ENCODE measurements around the gene BMX.

The BMX gene

DNA sequence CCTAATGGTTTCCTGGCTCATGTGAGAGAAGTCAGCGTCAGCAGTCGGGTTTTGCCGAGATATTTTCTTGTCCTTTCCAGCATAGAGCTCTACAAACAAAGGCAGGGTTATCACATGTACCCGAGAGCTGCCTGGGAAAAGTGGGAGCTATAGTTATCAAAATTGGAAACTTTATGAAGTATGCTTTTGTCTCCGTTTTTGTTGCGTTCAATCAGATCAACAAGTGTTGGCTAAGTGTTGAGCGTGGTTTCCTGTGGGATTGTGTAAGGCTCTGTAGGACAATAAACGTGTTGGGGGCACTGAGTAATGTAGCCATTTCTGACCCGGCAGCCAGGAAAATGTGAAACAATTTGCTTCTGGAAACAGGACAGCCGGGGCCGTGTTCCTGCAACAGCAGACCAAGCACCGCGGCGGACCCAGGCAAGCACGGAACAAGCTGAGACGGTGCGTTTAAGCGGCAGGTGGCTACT is at the start of gene BMX:
TSS of gene BMX (plus strand) at position 311 of the 470 bp plus-strand sequence. CDS start 7,547 bp downstream, outside the sequence.
- DNase-seq (ENCODE audit: low spot score), result no peak

DNA sequence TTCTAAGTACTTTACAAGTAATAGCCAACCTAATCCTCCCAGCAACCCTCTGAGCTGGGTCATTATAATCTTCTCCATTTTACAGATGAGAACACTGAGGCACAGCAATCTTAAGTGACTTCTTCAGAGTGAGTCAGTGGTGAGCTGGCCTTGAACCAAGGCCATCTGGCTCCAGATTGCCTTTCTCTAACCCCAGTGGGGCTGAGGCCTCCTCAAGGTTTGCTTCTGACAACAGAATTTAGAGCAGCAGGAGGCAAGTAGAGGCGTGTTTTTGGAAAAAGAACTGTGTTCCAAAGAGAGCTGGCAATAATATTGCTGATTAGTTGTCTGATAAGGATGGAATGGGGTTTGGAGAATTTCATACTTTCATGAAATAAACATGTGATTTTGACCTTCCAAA is 48.7 kb upstream of the BMX start:
- DNase-seq (ENCODE audit: low spot score), result no peak

DNA sequence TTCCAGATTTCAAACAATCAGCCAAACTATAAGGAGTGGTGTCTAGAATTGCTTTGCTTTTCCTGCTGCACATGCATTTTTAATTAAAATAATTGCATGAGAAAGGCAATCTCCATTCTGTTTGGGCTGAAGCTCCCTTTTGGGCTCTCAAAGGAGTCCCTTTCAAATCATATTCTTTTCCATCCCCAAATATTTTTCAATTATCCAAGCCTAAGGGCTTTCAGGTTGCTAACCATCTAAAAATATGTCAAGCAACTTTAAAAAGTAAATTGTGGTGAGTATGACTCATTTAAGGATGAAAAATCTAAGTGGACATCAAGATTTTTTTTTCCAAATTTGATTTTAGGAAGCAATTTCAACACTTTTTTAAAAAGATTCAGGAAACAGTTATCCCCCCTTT is 35.9 kb upstream of the BMX start:
- DNase-seq (ENCODE audit: low spot score), result no peak

DNA sequence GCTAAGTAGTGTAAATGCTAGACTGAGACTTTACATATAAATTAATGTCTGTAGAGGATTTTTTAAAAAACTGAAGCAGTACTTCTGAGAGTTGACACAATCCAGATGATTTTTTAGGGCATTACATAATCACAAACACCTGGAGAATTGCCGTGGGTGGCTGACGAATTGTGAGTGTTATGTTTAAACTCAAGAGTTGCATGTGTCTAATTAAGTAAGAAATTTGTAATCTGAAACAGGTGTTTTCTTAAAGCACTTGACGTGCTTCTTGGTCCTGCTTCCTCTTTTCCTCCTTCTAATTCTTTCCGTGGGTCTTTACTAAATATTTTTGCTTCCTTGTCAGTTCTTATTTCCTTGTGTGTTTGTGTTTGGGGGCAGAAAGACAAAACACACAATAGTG is 35.3 kb upstream of the BMX start:
- no peak for DNase-seq (ENCODE audit: low spot score)

DNA sequence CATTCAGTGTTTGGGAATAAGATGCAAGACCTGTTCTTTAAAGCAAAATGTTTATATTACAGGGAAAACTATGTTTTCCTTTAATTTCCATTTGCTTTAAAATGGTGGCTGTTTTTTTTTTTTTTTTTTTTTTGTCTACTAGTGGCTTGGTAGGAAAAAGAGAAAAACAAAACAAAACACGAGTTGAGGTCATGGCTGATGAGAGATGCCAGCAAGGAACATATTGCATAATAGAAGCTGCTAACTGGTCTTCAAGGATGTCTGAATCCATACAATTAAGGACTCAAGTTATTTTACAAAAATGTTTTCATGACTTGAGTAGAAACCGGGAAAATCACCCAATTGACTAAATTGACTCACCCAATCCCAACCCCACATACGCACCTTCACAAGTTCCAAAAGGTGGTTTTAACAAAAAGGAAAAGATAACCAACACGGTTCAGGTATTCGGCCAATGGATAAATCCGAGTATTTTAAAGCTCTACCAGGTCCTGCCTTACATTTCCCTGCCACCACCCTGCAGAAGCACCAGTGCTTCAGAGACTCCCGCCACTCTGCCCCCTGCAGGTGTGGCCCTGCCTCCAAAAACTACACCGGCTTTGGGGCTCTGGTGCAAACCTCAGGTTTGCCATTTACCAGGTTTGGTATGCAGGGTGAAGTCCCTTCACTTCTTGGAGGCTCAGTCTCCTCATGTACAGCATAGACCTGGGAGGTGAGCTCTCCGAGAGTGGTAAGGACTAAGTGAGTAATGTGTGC is 34.5 kb upstream of the BMX start:
- DNase-seq (ENCODE audit: low spot score), result no peak

DNA sequence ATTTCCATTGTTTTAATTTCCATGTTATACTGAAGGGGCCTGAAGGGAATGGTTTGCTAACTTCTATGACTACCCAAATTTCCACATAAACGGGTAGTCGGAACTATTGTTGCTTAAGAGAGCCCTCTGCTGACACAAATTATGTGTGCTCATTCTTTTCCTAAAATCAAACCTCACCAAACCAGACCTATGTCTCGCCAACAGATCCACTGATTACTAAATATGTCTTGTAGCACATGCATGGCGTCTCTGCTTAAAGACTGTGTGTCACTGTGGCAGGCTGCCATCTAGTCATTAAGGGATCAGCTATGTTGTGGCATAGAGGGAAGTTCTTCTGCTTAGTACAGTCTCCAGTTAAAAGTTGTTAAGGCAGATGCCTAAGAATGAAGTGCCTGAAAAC is 32.6 kb upstream of the BMX start:
- DNase-seq (ENCODE audit: low spot score), result peak; percentile 1

DNA sequence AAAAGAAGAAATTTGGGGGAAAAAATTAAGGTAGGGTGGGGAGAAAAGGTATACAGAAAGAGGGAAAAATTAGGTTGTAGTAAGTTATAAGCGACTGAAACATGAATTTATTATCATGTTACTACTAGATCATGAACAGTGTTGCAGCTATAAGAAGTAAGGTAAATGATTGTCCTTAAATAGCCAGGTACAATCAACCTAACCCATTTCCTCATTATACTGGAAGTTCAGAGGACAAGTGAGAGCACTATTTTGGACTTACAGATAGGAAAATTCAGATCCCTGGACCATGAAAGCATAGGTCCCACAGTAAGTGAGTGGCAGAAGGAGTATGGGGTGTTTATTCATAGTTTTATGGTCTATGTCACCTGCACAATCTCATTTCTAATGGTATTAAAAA is 31.0 kb upstream of the BMX start:
- no peak for DNase-seq (ENCODE audit: low spot score)

DNA sequence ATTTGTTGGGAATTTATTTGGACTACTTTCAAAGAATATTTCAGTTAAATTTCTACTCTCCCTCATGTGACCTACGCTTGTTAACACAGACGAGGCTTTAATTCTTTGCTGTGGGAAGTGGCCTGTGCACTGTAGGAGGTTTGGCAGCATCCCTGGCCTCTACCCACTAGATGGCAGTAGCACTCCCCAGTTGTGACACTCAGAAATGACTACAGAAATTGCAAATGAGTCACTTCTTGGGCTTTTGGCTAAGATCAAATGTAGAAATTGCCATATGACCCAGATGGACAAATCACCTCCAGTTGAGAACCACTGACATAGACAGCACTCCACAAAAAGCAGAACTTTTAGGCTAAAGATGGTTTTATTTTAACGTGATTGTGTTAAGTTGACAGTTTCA is 29.6 kb upstream of the BMX start:
- DNase-seq (ENCODE audit: low spot score), result peak; percentile 37

DNA sequence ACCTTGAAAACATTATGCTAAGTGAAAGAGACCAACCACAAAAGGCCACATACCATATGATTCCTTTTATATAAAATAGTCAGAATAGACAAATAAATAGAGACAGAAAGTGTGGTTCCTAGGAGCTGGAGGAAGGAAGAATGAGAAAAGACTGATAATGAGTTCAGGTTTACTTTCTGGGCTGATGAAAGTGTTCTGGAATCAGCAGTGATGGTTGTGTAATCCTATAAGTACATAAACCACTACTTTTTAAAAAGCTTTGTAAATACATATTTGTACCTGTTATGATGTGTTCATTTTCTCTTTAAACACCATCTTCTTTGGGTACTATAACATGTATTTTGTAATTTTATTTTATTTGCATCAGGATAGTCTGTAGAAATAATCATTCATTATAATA is 28.1 kb upstream of the BMX start:
- DNase-seq (ENCODE audit: low spot score), result no peak

DNA sequence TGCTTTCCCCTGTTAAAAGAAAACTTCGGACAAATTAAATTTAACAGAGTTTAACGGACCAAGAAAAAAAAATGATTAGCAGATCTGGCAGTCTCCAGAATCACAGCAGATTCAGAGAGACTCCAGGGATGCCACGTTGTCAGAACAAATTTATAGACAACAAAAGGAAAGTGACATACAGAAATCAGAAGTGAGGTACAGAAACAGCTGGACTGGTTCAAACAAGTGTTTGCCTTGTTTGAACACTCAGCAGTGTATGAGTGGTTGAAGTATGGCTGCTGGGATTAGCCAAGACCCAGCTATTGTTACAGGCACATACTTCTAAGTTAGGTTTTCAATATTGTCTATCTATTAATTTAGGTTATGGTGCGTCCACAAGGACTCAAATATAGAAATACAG is 26.6 kb upstream of the BMX start:
- DNase-seq (ENCODE audit: low spot score), result no peak

DNA sequence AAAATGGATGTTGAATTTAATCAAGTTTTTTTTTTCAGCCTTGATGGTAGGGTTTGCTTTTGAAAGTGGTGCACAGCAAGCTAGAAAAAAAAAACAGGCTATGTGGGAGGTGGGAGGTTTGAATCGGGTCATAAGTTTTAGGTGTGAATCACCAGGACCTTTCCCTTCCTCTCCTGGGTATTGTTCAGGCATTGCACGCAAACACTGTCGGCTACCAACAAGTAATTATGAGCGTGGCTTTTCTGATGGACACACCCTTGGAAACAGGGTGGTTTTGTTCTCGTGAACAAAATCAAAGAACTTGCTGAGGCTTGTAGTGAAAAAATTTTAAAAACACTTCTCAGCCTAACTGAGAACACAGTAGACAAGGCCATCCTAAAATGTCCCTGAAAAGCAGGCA is 25.6 kb upstream of the BMX start:
- no peak for DNase-seq (ENCODE audit: low spot score)

DNA sequence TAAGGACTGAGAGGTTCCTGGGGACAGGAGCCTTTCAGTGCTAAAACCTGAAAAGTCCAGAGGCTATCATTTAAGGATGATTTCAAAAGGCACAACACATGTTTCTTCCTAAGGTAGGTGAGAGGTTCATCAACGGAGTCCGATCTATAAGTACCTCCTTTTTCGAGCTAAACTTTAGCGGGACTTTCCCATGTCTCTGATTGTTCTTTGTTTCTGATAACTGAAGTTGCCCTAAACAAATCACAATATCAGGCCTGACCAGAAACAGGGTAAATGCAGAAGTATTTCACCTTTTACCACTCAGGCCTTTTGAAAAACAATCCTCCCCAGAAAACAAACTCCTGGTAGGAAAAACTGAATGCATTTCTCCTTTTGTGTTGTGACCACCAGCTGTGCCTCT is 25.1 kb upstream of the BMX start:
- DNase-seq (ENCODE audit: low spot score), result no peak

DNA sequence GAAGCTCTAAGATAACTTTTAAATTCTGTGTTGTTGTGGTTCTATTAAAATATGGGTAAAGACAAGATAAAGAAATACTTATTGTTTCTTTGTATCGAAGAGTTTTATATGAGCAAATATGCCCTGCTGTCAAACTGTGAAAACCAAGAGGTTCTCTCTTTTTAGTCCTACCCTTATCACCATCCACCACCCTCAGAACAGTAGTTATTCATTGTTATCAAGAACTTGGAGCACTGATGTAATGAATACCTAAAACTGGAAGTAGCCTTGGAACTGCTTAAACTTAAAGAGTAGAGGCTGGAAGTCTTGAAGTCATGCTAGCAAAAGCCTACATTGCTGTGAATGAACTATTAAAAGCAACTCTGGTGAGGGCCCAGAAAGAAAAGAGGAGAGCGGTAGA is 16.7 kb upstream of the BMX start:
- no peak for DNase-seq (ENCODE audit: low spot score)

DNA sequence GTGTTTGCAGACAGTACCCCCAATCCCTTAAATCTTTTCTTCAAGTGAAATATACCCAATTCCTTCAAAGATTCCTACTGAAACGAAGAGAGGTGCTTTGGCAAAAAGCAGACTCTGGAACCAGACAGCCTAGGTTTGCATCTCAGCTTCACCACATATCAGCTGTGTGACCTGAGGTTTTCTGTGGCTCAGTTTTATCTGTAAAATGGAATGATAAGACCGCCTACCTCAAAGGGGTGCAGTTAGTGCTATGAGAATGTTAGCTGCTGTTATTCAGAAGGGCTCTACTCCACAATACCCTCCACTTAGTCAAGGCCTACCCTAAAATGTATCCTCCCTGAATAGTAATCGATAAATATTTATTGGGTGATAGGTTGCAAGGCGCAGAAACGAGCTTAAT is 8.1 kb upstream of the BMX start:
- DNase-seq (ENCODE audit: low spot score), result no peak

DNA sequence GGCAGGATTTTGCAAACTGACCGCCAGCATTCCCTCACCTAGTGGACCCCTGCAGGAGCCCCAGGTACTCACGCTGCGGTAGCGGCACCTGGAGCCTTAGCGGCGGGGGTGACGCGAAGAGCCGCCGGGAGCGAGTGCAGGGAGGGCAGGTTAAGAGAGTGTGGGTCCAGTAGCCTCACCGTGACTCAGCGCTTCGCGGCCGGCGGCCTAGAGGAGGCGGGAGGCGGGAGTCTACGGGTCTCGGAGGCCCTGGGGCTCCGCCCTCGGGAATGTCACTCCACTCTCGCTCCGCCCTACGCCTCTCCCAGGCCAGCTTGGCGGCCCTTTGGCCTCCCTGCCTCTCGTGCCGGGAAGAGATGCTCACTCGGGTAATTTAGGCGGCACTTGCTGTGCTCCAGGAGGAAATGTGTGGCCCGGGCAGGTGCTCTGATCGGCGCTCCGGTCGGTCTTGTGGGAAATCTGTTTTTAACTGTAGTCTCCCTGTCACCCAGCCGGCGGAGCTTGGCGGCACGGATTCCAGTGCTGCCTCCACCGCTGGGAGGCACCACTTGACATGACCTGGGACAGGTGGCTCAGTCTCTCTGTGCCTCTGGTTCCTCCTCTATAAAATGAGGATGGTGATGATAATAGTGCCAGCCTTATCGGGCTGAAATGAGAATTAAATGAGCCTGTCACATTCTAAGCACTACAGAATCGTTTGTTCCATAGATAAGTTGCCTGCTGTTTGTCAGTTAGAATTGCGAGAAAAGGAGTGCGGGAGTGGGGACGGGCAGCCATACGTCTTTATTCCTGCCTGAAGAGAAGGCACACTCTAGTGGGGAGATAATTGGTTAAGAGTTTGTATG is 7.3 kb upstream of the BMX start, which contains the start of gene PIR:
TSS of gene PIR (minus strand) at position 216 of the 845 bp plus-strand sequence. CDS start 2,076 bp downstream, outside the sequence.
- DNase-seq (ENCODE audit: low spot score), result peak; percentile 15

DNA sequence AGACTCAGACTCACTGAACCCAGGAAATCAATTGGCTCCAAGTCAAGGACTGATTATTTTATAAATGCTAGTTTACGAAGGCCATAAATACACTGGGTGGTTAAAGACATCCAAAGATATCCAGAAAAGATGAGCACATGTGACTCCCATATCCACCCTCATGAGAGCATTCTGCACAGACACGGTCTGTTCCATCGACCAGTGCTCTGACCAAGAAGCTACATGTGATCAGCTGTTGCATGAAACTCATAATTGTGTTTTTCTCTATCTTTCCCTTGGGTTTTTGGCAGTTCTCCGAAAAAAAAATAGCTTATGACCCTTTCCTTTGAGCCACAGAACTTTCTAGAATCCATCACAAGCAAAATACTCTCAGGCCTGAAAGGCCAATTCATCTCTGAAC is 4.8 kb upstream of the BMX start:
- DNase-seq (ENCODE audit: low spot score), result no peak

DNA sequence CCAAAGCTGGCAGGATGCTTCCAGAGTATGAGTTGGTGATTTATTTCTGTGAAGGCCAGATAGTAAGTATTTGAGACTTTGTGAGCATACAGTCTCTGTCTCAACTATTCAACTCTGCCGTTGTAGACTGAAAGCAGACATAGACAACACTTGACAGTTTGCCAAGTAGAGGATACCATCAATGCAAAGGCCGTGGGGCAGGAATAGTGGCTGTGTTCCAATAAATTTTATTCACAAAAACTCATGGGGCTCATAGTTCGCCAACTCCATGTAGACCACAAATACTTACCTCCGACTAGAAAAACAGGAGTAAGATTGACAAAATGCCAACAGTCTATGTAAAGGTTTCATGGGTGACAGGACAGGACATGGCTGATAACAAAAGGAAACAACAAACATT is 3.8 kb upstream of the BMX start:
- no peak for DNase-seq (ENCODE audit: low spot score)

DNA sequence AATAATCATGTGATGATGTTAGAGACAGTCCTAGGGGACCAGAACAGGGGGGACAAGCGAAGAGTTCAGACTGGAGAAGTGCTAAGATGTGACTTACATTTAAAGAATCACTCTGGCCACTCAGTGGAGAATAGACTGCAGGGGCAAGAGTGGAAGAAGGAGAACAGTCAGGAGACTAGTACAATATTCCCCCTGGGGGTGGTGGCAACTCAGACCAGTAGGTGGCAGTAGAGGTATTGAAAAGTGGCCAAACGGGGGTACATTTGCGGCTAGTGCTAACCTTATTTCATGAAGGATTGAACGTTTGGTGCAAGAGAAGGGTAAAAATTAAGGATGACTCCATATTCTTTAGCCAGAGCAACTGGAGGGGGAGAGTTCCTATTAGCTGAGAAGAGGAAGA is 2.7 kb upstream of the BMX start:
- peak; percentile 41 for DNase-seq (ENCODE audit: low spot score)

DNA sequence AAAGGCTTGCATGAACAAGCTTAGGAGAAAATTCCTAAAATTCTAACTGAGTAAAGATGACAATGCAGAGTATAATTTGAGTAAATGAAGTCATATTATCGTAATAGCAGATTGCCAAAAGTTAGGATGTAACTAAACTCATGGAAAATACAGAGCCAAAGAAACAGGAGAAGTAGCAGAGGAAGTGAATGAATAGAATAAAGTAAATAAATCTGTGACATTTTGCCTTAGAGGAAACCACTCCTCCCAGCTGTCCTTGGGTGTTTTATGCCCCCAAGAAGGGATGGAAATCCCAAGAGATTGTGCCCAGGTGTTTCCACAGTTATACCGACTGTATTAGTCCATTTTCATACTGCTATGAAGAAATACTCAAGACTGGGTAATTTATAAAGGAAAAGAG is 1.9 kb upstream of the BMX start:
- DNase-seq (ENCODE audit: low spot score), result no peak

DNA sequence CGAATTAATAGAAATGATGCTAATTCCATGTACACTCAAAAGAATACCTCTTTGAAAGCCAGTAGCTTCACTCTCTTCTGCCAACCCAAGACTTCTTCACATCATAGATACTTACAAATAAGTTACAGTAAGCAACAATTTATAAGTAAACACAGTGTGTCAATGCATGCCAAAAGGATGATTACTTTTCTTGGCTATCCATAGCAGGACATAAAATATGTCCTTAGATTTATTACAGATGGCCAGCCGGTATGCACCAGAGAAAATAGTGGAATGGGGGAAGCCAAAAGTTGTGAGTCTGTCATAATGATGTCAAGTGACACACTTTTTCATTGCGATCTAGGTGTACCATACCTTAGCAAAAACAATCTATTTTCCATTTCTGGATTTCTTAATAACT is 631 bp upstream of the BMX start:
- DNase-seq (ENCODE audit: low spot score), result no peak

DNA sequence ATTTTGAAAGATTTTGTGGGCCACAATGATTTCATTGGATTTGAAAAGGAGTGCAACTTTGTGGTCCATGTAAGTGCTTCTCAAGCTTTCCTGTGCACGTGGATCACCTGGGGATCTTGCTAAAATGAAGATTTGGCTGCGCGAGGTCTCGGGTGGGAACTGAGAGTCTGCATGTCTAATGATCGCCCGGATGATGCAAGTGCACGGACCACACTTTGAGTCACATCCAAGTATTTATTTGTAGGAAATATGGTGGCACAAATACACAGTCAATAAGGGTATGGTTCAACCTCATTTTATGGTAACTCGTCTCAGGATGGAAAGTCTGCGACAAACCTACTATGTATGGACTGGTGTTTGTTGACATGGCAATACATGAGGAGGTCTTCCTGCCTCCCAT is 899 bp downstream of the BMX start:
- no peak for DNase-seq (ENCODE audit: low spot score)

DNA sequence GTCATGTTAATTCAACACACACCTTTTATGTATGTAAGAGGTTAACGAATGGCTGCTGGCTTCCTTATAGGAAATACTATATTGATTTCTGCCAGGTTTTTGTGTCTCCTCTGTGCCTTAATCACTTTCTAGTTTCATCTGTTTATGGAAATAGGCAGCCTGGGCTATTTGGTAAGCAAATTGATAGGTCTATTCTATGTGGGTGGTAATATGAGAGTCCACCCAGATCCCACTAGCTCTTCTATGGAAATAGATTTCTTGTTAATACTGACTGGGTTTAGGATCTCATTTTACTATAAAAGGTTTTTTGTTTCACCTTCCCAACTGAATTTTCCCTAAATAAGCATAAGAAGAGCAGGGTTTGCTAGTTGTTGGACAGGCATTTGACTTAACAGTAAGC is 4.1 kb downstream of the BMX start:
- DNase-seq (ENCODE audit: low spot score), result no peak

DNA sequence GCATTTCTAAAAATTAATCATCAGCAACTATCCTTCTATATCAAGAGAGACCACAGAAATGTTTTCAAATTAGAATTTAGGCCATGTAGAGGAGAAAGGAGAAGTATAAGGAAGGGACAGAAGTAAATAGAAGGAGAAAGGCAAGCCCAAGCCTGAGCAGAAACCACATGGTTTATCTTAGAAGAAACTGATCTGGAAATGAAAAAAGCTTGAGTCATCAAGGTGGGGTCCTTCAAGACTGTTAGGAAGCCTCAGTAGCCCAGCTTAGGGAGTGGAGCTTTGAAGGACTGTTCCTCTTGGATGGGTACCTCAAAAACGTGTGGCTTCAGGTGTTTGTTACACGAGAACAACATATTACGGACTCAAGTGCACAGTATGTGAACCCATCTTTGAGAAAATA is 4.5 kb downstream of the BMX start:
- no peak for DNase-seq (ENCODE audit: low spot score)

Measured in CD4-positive, alpha-beta T cell treated with Interleukin-15 for 4 hours (primary cell).